Tibial nerve (tissue), 4 donors: ENCODE measurements around the gene ELFN1. TPM values are rescaled to one million over a fixed set of nuclear protein-coding genes. Genes with fewer than 3 reads are reported as not detected.

Source experiments
- DNase-seq, 2 donors: peaks; one replicate each; pipeline ENCODE4 v3.0.0-alpha.2; 2019; ENCODE audit warnings: low spot score in 2 of 2
- H3K27ac ChIP-seq, 4 donors: fragments of 200-600 bp; sonication (generic) in 3 of 4; one replicate each; pipeline ENCODE4 v1.5.1; 2017 to 2019; ENCODE audit warnings: mild to moderate bottlenecking in 1 of 4
- H3K27me3 ChIP-seq, 2 donors: fragments of 200-600 bp; sonication (generic) in 1 of 2; one replicate each; pipeline versions ENCODE4 v1.5.1 to v1.6.0; 2017 to 2019
- H3K36me3 ChIP-seq, 3 donors: fragments of 200-600 bp; sonication (generic); one replicate each; pipeline ENCODE4 v1.5.1; 2018 to 2019
- H3K4me1 ChIP-seq, 4 donors: fragments of 200-600 bp; sonication (generic) in 3 of 4; one replicate each; pipeline ENCODE4 v1.5.1; 2017 to 2019
- H3K4me3 ChIP-seq, 4 donors: fragments of 200-600 bp; sonication (generic) in 3 of 4; one replicate each; pipeline ENCODE4 v1.5.1; 2017 to 2019; ENCODE audit warnings: mild to moderate bottlenecking in 1 of 4, moderate library complexity in 1 of 4
- H3K9me3 ChIP-seq, 4 donors: fragments of 200-600 bp; sonication (generic) in 3 of 4; one replicate each; pipeline ENCODE4 v1.5.1; 2017 to 2019
- CTCF ChIP-seq, 5 experiments: fragments of 200-600 bp in 3 of 5; fragments of 450-650 bp in 2 of 5; sonication (generic) in 3 of 5; IDR thresholded peaks; one replicate each; pipeline ENCODE4 v1.5.1; 2016 to 2019; ENCODE audit warnings: antibody characterized with exemption in 5 of 5, mild to moderate bottlenecking in 3 of 5, moderate library complexity in 2 of 5
- EP300 ChIP-seq, 2 donors: sonication (generic); formaldehyde crosslinking; IDR thresholded peaks; one replicate each; pipeline ENCODE4 v1.6.1; 2017; ENCODE audit warnings: antibody characterized with exemption in 2 of 2, mild to moderate bottlenecking in 1 of 2
- POLR2A ChIP-seq, 2 donors: fragments of 450-650 bp; IDR thresholded peaks; one replicate each; pipeline ENCODE4 v1.6.1; 2017; ENCODE audit warnings: antibody characterized with exemption in 2 of 2, mild to moderate bottlenecking in 2 of 2, moderate library complexity in 2 of 2
- WGBS, 2 donors: methylation state at CpG; one replicate each; pipeline ENCODE4 v1.1.5; 2018; 5-methylcytosine and 5-hydroxymethylcytosine counted together
- total RNA-seq, 4 donors: library from RNA; depleted of rRNA; stranded (reverse); fragments of >200 nt; gene quantifications; one replicate each; pipeline ENCODE4 v1.1.0, GENCODE V29; 2016

The ELFN1 gene
- total RNA-seq, 4 donors from 2014 or later = 0.21 to 2.4 (median 1.5) TPM

GRCh38 chr7:1713502-1714484, 43.7 kb downstream of the ELFN1 start:
- Histone ChIP-seq H3K9me3 (peaks cover 0 to 30% (median 0%) of the 10 kb centered on the region in 4 donors), H3K27ac (no peak overlapping the region), H3K36me3 (no peaks in the 10 kb centered on the region), H3K4me3 (no peak overlapping the region), H3K27me3 (peaks cover 0 to 17% of the 10 kb centered on the region in 2 donors), H3K4me1 (no peaks in the 10 kb centered on the region)
- no peak for DNase-seq
- no peak for TF ChIP-seq EP300 (IDR thresholded peaks at IDR 0.05)
- no peak for TF ChIP-seq POLR2A (IDR thresholded peaks at IDR 0.05)
- TF ChIP-seq CTCF (IDR thresholded peaks at IDR 0.05) = no peak
- WGBS, 2 donors = 43 to 63% methylated on average over 22 to 29 of the region's 33 CpGs

DNA sequence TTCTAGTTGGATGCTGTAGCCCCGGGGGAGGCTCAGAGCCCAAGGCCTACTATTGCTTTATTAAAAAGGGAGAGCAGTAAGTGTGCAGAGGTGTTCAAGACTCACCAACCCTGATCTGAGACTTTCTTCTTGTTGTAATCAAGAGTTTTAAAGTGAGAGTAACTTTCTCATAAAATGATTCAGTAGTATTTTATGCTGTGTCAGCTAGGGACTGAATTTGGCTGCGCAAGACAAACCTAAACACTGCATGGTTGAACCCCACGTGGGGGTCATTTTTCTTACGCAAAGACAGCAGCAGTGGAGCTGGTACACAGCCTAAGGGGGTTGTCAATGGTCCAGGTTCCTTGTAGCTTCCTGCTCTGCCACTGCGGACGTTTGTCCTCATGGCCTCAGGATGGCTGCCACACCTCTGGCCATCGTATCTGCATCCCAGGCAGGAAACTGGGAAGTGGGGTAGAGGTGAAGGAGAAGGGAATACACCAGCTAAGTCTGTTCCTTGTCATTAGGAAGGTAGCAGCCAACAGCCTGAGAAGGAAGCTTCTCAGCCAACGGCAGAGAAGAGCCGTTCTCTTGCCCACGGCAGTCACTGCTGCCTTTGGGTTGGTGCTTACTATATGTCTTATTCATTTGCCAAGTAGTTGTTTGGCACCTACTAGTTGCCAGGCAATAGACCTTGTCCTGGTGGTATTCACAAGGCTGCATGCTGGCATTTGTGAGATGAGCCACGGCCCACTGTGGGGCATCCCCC, 44.7 kb downstream of the ELFN1 start:
- Histone ChIP-seq H3K27ac (no peak overlapping the region), H3K4me1 (no peaks in the 10 kb centered on the region), H3K4me3 (no peak overlapping the region), H3K27me3 (peaks cover 0 to 17% of the 10 kb centered on the region in 2 donors), H3K36me3 (no peaks in the 10 kb centered on the region), H3K9me3 (peaks cover 0 to 21% (median 0%) of the 10 kb centered on the region in 4 donors)
- TF ChIP-seq EP300 (IDR thresholded peaks at IDR 0.05) (no peak), POLR2A (IDR thresholded peaks at IDR 0.05) (no peak), CTCF (IDR thresholded peaks at IDR 0.05) (no peak)
- WGBS, 2 donors = 93% methylated on average over 11 of the region's 11 CpGs
- no peak for DNase-seq

- TF ChIP-seq EP300 (IDR thresholded peaks at IDR 0.05) = no peak
- no peak for TF ChIP-seq POLR2A (IDR thresholded peaks at IDR 0.05)
- TF ChIP-seq CTCF (IDR thresholded peaks at IDR 0.05) = no peak
- Histone ChIP-seq H3K27ac (no peak overlapping the region), H3K36me3 (no peaks in the 10 kb centered on the region), H3K27me3 (peaks cover 0 to 17% of the 10 kb centered on the region in 2 donors), H3K4me1 (no peaks in the 10 kb centered on the region), H3K9me3 (peaks cover 0 to 15% (median 0%) of the 10 kb centered on the region in 4 donors), H3K4me3 (no peak overlapping the region)
- no peak for DNase-seq
- WGBS, 2 donors = 84 to 87% methylated on average over 5 of the region's 5 CpGs
Observed at GRCh38 chr7:1715331-1715625, 45.2 kb downstream of the ELFN1 start.

DNA sequence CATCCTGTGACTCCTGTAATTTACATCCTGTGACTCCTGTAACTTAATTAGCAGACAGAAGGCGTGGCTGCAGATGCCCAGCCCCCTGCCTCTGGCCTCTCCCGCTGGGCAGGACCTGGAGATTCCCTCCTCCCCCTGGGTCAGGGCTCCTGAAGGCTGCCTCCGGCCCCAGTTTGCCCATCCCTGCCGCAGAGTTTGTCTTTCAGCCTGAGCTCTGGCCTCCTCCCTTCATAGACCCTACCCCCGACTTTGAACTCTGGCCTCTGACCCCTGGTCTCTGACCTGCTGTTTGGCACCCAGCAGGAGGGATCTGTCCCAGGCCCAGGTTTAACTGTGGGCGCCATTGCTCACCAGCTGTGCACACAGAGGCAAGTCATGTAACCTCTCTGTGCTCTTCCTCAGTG, 45.6 kb downstream of the ELFN1 start:
- WGBS, 2 donors = 56 to 65% methylated on average over 6 of the region's 6 CpGs
- TF ChIP-seq EP300 (IDR thresholded peaks at IDR 0.05) (no peak), CTCF (IDR thresholded peaks at IDR 0.05) (no peak), POLR2A (IDR thresholded peaks at IDR 0.05) (no peak)
- DNase-seq = no peak
- Histone ChIP-seq H3K27ac (no peak overlapping the region), H3K4me1 (no peaks in the 10 kb centered on the region), H3K36me3 (no peaks in the 10 kb centered on the region), H3K4me3 (no peak overlapping the region), H3K9me3 (peaks cover 0 to 12% (median 0%) of the 10 kb centered on the region in 4 donors), H3K27me3 (peaks cover 0 to 17% of the 10 kb centered on the region in 2 donors)
